Testis (tissue), 2 donors: ENCODE data around the gene NPR2.

Experiments
- CTCF ChIP-seq, 3 experiments: fragments of 450-650 bp in 2 of 3; fragments of 200-600 bp in 1 of 3; sonication (generic) in 1 of 3; IDR thresholded peaks; one replicate each; pipeline ENCODE4 v1.5.1; 2016 to 2019; ENCODE audit warnings: antibody characterized with exemption in 3 of 3, mild to moderate bottlenecking in 2 of 3, moderate library complexity in 1 of 3
- POLR2A ChIP-seq: fragments of 450-650 bp; IDR thresholded peaks from one replicate; pipeline ENCODE4 v1.6.1; 2017; ENCODE audit warnings: antibody characterized with exemption, mild to moderate bottlenecking, moderate library complexity

GRCh38 chr9:35767458-35767857 is 23.9 kb upstream of the NPR2 start:
- no peak for TF ChIP-seq POLR2A
- no peak for TF ChIP-seq CTCF (IDR thresholded peaks at IDR 0.05)
